GM18907 (cell line): ENCODE results near the gene BNIP2.
"Not testable (repeated sequence)": the region's sequence is repeated elsewhere in the genome, so short reads cannot be mapped to it uniquely, and the experiment has no call there.

Experiments
- ATAC-seq: cut with Tn5 transposase; IDR thresholded peaks from one replicate; pipeline ENCODE4 v1.9.1; 2021; ENCODE audit warnings: mild to moderate bottlenecking, moderate library complexity; ENCODE audit not compliant: unreplicated experiment

The BNIP2 gene

DNA sequence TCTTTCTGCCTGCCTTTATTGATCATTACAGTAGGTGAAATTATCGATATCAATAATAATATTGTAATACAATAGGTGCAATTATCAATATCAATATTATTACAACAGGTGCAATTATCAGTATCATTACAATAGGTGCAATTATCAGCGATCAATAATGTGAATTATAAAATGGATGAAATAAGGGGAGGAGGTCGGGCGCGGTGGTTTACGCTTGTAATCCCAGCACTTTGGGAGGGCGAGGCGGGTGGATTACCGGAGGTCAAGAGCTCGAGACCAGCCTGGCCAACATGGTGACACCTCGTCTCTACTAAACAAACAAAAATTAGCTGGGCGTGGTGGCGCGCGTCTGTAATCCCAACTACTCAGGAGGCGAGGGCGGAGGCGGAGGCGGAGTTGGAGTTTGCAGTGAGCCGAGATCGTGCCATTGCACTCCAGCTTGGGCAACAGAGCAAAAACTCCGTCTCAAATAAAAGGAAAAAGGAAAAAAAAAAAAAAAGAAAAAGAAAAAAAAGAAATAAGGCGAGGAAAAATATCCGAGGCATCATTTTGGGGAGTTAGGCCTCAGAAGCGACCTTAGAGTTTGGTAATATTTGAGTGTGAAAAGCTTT lies 611 bp upstream of the BNIP2 start:
- no peak for ATAC-seq

DNA sequence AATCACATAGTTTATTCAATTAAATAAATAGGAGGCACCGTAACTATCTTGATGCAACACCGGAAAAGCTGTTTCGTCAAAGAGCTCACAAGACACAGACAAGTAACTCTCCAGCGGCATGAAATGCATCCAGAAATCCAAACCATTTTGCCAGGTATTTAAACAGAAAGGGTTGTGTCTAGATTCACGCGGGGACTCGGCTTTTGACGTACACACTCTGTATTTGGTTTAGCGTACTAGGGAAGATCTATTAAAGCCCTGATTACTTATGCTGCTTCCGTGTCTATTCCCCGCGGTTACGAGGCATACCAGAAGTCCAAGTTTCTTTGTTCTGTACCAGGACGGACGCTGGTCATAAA lies 718 bp downstream of the BNIP2 start:
- no peak for ATAC-seq

DNA sequence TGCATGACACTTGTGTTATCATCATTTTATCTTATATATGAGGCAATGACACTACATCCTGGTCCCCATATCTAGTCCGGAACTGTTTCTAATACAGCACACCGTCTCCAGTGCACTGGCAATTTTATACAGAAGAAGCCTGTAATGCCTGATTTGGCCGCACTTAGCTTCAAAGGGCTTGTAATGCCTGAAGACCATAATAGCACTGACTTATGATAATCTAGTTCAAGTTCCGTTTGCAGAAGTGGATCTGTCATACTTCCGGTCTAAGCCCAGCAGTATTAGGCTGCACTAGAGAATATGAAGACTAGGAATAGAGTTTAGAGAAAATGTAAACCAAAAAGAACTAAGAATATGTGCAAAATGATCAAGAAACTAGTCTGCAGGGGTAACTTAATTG lies 1.3 kb downstream of the BNIP2 start:
- ATAC-seq, result no peak

DNA sequence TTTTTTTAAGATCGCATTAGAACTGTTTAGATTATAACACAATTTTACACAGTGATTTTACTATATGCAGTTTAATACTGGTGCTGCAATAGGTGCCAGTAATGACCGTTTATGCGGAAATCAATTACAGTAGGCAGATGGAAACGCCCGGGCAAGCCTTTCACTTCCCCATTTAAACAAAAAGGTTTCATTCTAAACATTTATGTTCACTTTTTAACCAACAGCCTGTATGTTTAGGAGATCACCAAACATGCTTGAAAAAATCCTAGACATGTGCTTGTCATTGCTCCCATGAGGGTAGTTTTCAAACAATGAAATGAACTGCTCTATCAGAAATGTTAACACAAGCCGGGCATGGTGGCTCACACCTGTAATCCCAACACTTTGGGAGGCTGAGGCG lies 2.7 kb downstream of the BNIP2 start:
- peak; percentile 31 for ATAC-seq

- ATAC-seq, result no peak
These were observed 3.3 kb downstream of the BNIP2 start for GRCh38 chr15:59685737-59686297.

DNA sequence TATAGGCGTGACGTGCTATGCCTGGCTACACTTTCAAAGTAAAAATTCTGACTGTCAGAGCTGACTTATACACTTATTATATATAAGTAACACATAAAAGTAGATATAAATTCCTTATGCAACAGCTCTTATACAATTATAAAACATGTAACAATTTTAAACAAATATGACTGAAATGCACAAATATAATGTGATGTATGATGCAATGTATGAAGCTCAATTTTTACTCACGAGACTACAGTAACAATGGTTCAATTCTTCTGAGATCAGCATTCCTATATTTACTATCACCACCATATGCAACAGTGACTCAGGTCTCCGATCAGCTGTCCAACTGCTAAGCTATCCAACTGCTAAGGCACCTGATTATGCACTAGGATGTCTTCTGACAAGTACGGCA lies 8.2 kb downstream of the BNIP2 start:
- no peak for ATAC-seq

DNA sequence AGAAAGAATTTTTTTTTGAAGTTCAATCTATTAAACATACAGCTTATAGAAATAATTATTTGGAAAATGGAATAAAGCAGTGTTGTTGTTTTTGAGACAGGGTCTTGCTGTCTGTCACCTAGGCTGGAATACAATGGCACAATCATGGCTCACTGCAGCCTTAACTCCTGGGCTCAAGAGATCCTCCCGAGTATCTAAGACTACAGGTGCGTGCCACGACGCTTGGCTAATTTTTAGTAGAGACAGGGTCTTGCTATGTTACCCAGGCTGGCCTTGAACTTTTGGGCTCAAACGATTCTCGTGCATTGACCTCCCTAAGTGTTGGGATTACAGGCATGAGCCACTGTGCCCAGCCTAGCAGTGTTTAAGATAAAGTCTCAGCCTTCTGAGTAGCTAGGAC lies 8.8 kb downstream of the BNIP2 start:
- no peak for ATAC-seq

DNA sequence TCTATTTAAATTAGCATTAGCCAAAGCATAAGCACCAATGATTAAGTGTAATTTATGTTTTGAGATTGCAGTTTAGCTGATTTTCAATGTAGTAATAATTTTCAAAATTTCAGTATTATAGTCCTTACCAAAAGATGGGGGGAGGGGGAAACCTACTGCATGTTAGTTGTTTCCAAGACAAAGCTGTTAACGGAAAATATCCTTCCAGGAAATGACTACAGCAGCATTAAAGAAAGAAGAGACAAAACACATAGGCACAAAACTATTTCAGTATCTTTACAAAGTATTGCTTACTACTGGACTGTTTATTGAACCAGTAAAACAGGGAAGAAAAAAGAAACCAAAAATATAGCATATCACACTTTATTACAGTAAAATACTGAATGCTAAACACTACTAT lies 10.5 kb downstream of the BNIP2 start:
- ATAC-seq, result no peak

DNA sequence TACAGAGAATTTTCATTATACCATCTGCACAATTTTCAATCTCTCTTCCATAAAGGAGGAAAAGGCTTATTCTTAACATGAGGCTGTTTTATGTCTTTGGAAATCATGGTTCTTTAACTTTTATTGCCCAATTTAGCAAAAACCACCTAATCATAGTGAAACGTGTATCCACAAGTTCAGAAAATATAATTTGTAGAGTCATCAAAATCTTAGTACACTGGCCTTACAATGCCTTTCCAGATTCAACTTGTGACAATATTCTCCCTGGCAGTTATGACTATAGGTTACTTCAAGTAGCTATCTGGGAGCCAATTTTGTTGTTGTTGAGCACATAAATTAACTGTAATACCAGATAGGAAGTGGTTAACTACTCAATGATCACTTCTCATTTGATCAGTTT lies 10.9 kb downstream of the BNIP2 start:
- ATAC-seq, result no peak

DNA sequence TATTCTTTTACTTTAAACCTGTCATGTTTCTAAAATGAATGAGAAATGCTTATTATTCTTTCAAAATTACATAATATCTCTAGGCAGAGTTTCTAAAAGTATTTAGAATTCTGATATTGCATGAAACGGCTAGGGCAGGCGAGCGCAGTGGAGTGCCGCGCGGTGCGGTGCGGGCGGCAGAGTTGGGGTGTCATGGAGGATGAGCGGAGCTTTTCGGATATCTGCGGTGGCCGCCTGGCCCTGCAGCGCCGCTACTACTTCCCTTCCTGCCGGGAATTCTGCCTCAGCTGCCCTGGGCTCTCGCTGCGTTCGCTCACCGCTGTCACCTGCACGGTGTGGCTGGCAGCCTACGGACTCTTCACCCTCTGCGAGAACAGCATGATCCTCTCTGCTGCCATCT lies 12.6 kb downstream of the BNIP2 start:
- ATAC-seq, result no peak

DNA sequence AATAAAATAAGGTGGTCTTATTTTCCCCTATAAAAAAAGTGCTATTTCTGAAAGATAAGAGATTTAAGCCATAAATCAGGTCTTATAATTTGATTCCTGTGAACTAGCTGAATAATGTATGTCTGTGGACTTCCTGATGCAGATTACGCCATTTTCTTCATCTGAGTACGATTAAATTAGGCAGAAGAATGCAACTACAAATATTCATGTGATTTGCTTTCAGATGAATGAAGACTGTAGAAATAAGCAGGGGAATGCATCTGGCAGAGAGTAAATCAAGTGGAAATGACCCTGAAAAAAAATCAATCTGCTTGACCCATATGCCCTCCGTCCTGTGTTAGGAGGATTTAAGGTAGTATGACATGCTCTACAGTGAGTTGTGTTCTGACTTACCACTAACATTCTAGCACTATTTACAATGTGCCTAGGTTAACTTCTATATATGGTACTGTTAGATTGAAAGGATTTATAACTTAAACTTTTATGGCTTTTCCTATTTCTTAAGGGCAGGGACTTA lies 14.7 kb downstream of the BNIP2 start:
- no peak for ATAC-seq

- ATAC-seq, result no peak
These were observed 20.6 kb downstream of the BNIP2 start for GRCh38 chr15:59668556-59668955.

GRCh38 chr15:59662260-59662659 lies 26.9 kb downstream of the BNIP2 start:
- ATAC-seq, result no peak

- no peak for ATAC-seq
These were observed 29.8 kb downstream of the BNIP2 start for GRCh38 chr15:59659366-59659765.

DNA sequence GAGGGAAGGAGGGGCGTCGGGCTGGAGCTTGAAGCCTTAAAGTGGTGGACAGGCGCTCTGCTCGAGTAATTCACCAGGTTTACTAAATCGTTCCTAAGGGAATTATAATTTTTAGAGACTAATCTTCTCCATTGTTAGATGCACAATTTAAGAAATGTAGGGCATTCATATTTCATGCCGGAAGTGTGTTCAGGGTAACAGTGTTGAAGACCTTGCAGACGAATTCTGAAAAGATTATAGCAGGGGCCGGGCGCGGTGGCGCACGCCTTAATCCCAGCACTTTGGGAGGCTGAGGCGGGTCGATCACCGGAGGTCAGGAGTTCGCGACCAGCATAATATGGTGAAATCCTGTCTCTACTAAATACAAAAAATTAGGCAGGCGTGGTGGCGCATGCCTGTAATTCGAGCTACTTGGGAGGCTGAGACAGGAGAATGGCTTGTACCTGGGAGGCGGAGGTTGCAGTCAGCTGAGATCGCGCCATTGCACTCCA lies 31.4 kb downstream of the BNIP2 start:
- ATAC-seq, result peak; percentile 12

DNA sequence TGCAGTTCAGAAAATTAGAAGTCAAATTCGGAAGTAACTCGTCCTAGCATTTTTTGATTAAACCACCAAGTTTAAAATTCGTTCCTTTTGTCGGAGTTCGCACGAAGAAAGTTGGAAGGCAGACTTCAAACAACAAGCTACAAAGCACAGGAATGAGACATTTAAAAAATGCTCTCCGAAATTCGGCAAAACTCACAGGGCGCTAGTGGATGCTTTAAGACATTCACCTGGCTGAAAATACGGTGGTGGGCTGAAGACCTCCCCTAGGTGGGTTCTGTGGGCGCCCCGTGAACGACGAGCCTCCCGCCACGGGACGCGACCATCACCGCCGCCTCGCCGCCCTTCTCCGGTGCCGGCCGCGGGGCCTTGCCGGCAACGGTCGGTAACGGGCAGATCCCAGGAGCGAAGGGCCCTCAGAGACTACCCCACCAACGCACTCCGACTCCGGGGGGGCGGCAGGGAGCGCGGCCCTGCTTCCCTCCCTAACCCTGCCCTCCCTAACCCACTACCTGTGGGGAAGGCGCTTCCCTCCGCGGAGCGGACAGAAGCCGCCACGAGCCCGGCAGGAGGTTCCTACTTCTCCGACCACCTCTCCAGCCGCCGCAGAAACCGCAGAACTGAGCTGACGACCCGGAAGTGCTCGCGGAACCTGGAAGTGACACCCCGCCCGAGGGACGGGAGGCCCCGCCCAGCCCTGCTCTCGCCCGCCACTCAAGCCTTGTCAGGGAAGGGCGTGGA lies 32.1 kb downstream of the BNIP2 start, which contains the start of gene GTF2A2:
GTF2A2 (minus strand) TSS at position 619 of the 738 bp plus-strand sequence. CDS start 5,238 bp downstream, outside the sequence.
- peak; percentile 98 for ATAC-seq

DNA sequence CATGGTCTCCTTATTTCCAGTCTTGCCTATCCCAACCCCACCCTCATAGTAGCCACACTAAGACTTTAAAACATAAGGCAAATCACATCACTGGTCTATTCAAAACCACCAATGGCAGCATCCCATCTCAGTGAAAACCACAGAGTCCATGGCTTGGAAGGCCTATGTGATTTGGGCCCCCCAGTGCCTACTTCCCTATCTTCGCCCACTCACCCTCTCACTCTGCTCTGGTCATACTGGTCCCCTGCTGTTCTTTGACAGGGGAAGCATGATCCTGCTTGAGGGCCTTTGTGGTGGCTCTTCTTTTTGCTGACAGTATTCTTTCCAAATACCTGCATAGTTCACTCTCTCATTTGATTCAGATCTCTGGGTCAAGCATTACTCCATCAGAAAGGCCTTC lies 35.1 kb downstream of the BNIP2 start:
- no peak for ATAC-seq

DNA sequence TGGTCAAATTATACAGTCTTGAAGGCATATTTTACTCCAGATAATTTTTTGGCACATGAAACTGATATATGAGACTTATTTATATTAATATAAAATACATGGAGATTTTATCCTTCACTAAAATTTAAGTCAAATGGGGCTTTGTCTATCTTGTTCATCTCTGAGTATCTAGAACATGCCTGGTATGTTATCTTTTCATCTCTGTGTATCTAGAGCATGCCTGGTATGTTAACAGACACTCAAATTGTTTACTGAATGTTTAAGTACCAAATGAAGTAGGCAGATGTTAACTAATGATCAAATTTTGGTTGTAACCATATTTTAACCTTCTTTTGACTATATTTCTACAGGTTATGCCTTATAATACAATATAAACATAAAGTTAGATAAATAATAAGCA lies 39.5 kb downstream of the BNIP2 start:
- ATAC-seq, result no peak

DNA sequence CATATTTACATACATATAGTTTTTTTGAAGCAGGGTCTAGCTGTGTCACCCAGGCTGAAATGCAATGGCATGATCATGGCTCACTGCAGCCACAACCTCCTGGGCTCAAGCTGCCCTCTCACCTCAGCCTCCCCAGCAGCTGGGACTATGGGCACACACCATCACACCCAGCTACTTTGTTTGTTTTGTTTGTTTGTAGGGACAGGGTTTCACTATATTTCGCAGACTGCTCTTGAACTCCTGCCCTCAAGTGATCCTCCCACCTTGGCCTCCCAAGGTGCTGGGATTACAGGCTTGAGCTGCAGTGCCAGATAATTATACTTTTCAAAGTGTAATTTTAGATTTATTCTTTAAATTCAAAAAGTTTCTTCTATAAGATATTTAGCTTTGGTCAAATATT lies 42.0 kb downstream of the BNIP2 start:
- no peak for ATAC-seq

- ATAC-seq, result no peak
These were observed 42.8 kb downstream of the BNIP2 start for GRCh38 chr15:59646277-59646676.

- not testable (repeated sequence) for ATAC-seq
These were observed 43.3 kb downstream of the BNIP2 start for GRCh38 chr15:59645812-59646211.

DNA sequence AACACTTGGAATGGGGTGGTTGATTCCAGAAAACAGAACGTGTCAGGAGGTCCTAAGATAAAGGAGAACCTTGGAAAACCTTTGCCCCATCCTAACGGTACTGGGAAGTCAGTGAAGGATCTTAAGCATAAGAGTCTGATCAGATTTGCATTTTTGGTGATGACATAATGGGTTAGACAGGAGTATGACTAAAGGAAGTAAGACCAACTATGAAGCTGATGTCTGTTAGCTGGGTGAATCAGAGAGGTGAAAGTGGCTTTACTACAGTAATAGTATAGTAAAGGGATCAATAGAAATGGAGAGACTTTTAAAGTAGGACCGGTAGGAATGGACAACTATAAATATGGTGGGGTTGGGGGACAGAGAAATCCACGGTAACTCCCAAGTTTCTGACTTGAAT lies 44.4 kb downstream of the BNIP2 start:
- ATAC-seq, result no peak
